ENCODE data around the gene MTG2. TPM values are rescaled to one million over a fixed set of nuclear protein-coding genes. Genes with fewer than 3 reads are reported as not detected.
A peak's percentile ranks its signal among the peaks of the same experiment; 100 is the strongest.

MTG2 gene
- total and polyA plus RNA-seq, 2 donors from 2014 or later = 36.1 to 45.2 TPM

- Histone ChIP-seq H3K9ac (ENCODE audit: low read length in 3 of 3) (no peak overlapping the region), H3K4me1 (ENCODE audit: control insufficient read depth in 2 of 3, insufficient read depth in 2 of 3, low read depth in 1 of 3, low read length in 3 of 3) (peaks cover 2 to 36% (median 14%) of the 10 kb centered on the region in 3 donors), H3K27me3 (ENCODE audit: control insufficient read depth, insufficient read depth, low read length) (no peaks in the 10 kb centered on the region), H3K36me3 (ENCODE audit: control insufficient read depth in 2 of 3, insufficient read depth in 3 of 3, low read length in 3 of 3) (peaks cover 2 to 10% (median 6%) of the 10 kb centered on the region in 3 donors), H3K9me3 (ENCODE audit: control insufficient read depth in 2 of 3, insufficient read depth in 1 of 3, low read length in 3 of 3) (no peaks in the 10 kb centered on the region), H3K27ac (ENCODE audit: low read depth in 2 of 2, low read length in 2 of 2) (peak overlapping the region in 1 of 2 donors; percentile 67), H3K4me3 (ENCODE audit: low read length in 3 of 3) (no peak overlapping the region)
- intact Hi-C loops (cut with DNase I) = no loop called here
- FAIRE-seq = no peak
- DNase-seq = peak in 2 of 5 donors; percentile 21 to 48
- TF ChIP-seq CTCF (IDR thresholded peaks at IDR 0.05; ENCODE audit: borderline replicate concordance, extremely low read depth, insufficient read depth) = no peak
These were observed 33.1 kb upstream of the MTG2 start for GRCh38 chr20:62149532-62150309.

GRCh38 chr20:62150310-62150575, 32.6 kb upstream of the MTG2 start:
- H3K36me3 ChIP-seq (ENCODE audit: control insufficient read depth in 2 of 3, insufficient read depth in 3 of 3, low read length in 3 of 3) = peaks cover 2 to 10% (median 6%) of the 10 kb centered on the region in 3 donors
- no peak overlapping the region for H3K27ac ChIP-seq (ENCODE audit: low read depth in 2 of 2, low read length in 2 of 2)
- peaks cover 0 to 32% (median 9%) of the 10 kb centered on the region in 3 donors for H3K4me1 ChIP-seq (ENCODE audit: control insufficient read depth in 2 of 3, insufficient read depth in 2 of 3, low read depth in 1 of 3, low read length in 3 of 3)
- intact Hi-C loops (cut with DNase I) = no loop called here
- DNase-seq (no peak), FAIRE-seq (no peak)
- H3K27me3 ChIP-seq (ENCODE audit: control insufficient read depth, insufficient read depth, low read length) = no peaks in the 10 kb centered on the region
- H3K9me3 ChIP-seq (ENCODE audit: control insufficient read depth in 2 of 3, insufficient read depth in 1 of 3, low read length in 3 of 3) = no peaks in the 10 kb centered on the region
- H3K4me3 ChIP-seq (ENCODE audit: low read length in 3 of 3) = no peak overlapping the region
- TF ChIP-seq CTCF (IDR thresholded peaks at IDR 0.05; ENCODE audit: borderline replicate concordance, extremely low read depth, insufficient read depth) = no peak
- H3K9ac ChIP-seq (ENCODE audit: low read length in 3 of 3) = no peak overlapping the region

GRCh38 chr20:62151225-62151624, 31.6 kb upstream of the MTG2 start:
- TF ChIP-seq CTCF (IDR thresholded peaks at IDR 0.05; ENCODE audit: borderline replicate concordance, extremely low read depth, insufficient read depth) = no peak
- H3K4me3 ChIP-seq (ENCODE audit: low read length in 3 of 3) = no peak overlapping the region

More at GRCh38 chr20:62151225-62151624, 31.6 kb upstream of the MTG2 start:
- FAIRE-seq = no peak
- no peaks in the 10 kb centered on the region for H3K27me3 ChIP-seq (ENCODE audit: control insufficient read depth, insufficient read depth, low read length)
- DNase-seq = no peak
- H3K9me3 ChIP-seq (ENCODE audit: control insufficient read depth in 2 of 3, insufficient read depth in 1 of 3, low read length in 3 of 3) = no peaks in the 10 kb centered on the region
- peaks cover 0 to 25% (median 5%) of the 10 kb centered on the region in 3 donors for H3K4me1 ChIP-seq (ENCODE audit: control insufficient read depth in 2 of 3, insufficient read depth in 2 of 3, low read depth in 1 of 3, low read length in 3 of 3)
- H3K27ac ChIP-seq (ENCODE audit: low read depth in 2 of 2, low read length in 2 of 2) = peak overlapping the region in 1 of 2 donors; percentile 32
- H3K36me3 ChIP-seq (ENCODE audit: control insufficient read depth in 2 of 3, insufficient read depth in 3 of 3, low read length in 3 of 3) = peaks cover under 1 to 10% (median 6%) of the 10 kb centered on the region in 3 donors
- H3K9ac ChIP-seq (ENCODE audit: low read length in 3 of 3) = no peak overlapping the region
- intact Hi-C loops (cut with DNase I) = no loop called here

Data from kidney (tissue), 14 donors.